HepG2 (cell line): Measurements from ENCODE around the gene LILRB5. TPM values are rescaled to one million over a fixed set of nuclear protein-coding genes. Genes with fewer than 3 reads are reported as not detected.
A peak's percentile ranks its signal among the peaks of the same experiment; 100 is the strongest.

ENCODE experiments used
- AHR ChIP-seq: IDR thresholded peaks from 2 replicates; pipeline ENCODE4 v1.6.1; 2018; ENCODE audit warnings: missing genetic modification reagents, missing compliant biosample characterization
- CEBPB ChIP-seq: IDR thresholded peaks from 2 replicates; pipeline ENCODE4 v1.6.1; 2011; ENCODE audit warnings: low read depth, low read length, improper control_type of control experiment, borderline replicate concordance
- FOXP1 ChIP-seq, 2 experiments: fragments of 450-650 bp in 1 of 2; IDR thresholded peaks; 2 replicates each; pipeline ENCODE4 v1.6.1; 2017 to 2018; ENCODE audit warnings: antibody characterized with exemption in 1 of 2
- KAT7 ChIP-seq: IDR thresholded peaks from 2 replicates; pipeline ENCODE4 v1.6.1; 2018; ENCODE audit warnings: borderline replicate concordance, missing compliant biosample characterization
- KDM5B ChIP-seq: sonication (generic); formaldehyde crosslinking; IDR thresholded peaks from 2 replicates; pipeline ENCODE4 v1.4.0; 2020; ENCODE audit warnings: missing genetic modification reagents, mild to moderate bottlenecking, borderline replicate concordance
- KLF12 ChIP-seq: sonication (generic); formaldehyde crosslinking; IDR thresholded peaks from 2 replicates; pipeline ENCODE4 v1.4.0; 2020; ENCODE audit warnings: missing genetic modification reagents, borderline replicate concordance
- PHF20 ChIP-seq: sonication (generic); formaldehyde crosslinking; IDR thresholded peaks from 2 replicates; pipeline ENCODE4 v1.5.0; 2020; ENCODE audit warnings: mild to moderate bottlenecking, missing genetic modification reagents
- SOX5 ChIP-seq: IDR thresholded peaks from 2 replicates; pipeline ENCODE4 v1.6.1; 2016; ENCODE audit warnings: borderline replicate concordance
- SRSF1 ChIP-seq: fragments of 200-400 bp; formaldehyde crosslinking; optimal IDR thresholded peaks from 2 replicates; pipeline ENCODE3; 2017; ENCODE audit warnings: mild to moderate bottlenecking, low read depth, low read length, moderate library complexity
- ZFX ChIP-seq: sonication (generic); formaldehyde crosslinking; IDR thresholded peaks from 2 replicates; pipeline ENCODE4 v1.4.0; 2020; ENCODE audit warnings: mild to moderate bottlenecking, low read depth, missing genetic modification reagents, moderate library complexity
- ZIK1 ChIP-seq: sonication (generic); formaldehyde crosslinking; IDR thresholded peaks from 2 replicates; pipeline ENCODE4 v1.5.0; 2020; ENCODE audit warnings: mild to moderate bottlenecking, low read depth, missing genetic modification reagents, borderline replicate concordance
- ZNF205 ChIP-seq: IDR thresholded peaks from 2 replicates; pipeline ENCODE4 v1.6.1; 2018; ENCODE audit warnings: missing biosample characterization, missing genetic modification reagents
- ZNF253 ChIP-seq: sonication (generic); formaldehyde crosslinking; IDR thresholded peaks from 2 replicates; pipeline ENCODE4 v1.8.0; 2022; ENCODE audit warnings: mild to moderate bottlenecking, missing genetic modification reagents, borderline replicate concordance
- ZNF367 ChIP-seq: sonication (generic); formaldehyde crosslinking; IDR thresholded peaks from 2 replicates; pipeline ENCODE4 v1.4.0; 2020; ENCODE audit warnings: missing genetic modification reagents, borderline replicate concordance
- ZNF451 ChIP-seq: sonication (generic); formaldehyde crosslinking; IDR thresholded peaks from 2 replicates; pipeline ENCODE4 v1.5.0; 2020; ENCODE audit warnings: mild to moderate bottlenecking, missing genetic modification reagents
- ZNF672 ChIP-seq: sonication (generic); formaldehyde crosslinking; IDR thresholded peaks from 2 replicates; pipeline ENCODE4 v1.8.1; 2022; ENCODE audit warnings: missing genetic modification reagents
- ZNF746 ChIP-seq: sonication (generic); formaldehyde crosslinking; IDR thresholded peaks from 2 replicates; pipeline ENCODE4 v1.8.0; 2022; ENCODE audit warnings: mild to moderate bottlenecking, missing genetic modification reagents
- polyA plus RNA-seq, 8 experiments: library from polyadenylated mRNA; depleted of rRNA in 3 of 8; stranded (reverse) in 7 of 8; unstranded in 1 of 8; fragments of >200 nt; fragmentation: Illumina TruSeq in 4 of 8; extraction: Trizol in 4 of 8; gene quantifications; 2 replicates each; pipeline versions ENCODE4 v1.2.1 to v1.2.3, GENCODE V29; 2011 to 2016; ENCODE audit warnings: low read depth in 4 of 8, missing spikeins in 1 of 8, mixed read lengths in 1 of 8; ENCODE audit not compliant: insufficient read depth in 1 of 8
- total RNA-seq, 5 experiments: library from RNA; depleted of rRNA; stranded (reverse); fragments of >200 nt; fragmentation: Illumina TruSeq; extraction: Trizol; gene quantifications; 2 replicates each; pipeline ENCODE4 v1.2.3, GENCODE V29; 2016; ENCODE audit warnings: low read depth in 1 of 5
- TF ChIP-seq, protein P1 (sequence below): sonication (generic); formaldehyde crosslinking; IDR thresholded peaks from 2 replicates; pipeline ENCODE4 v1.8.0; 2023; ENCODE audit warnings: mild to moderate bottlenecking, missing genetic modification reagents
- TF ChIP-seq, protein P2 (sequence below): sonication (generic); formaldehyde crosslinking; IDR thresholded peaks from 2 replicates; pipeline ENCODE4 v1.5.1; 2020; ENCODE audit warnings: mild to moderate bottlenecking, missing genetic modification reagents, moderate library complexity
- TF ChIP-seq, protein P3 (sequence below): sonication (generic); formaldehyde crosslinking; IDR thresholded peaks from 2 replicates; pipeline ENCODE4 v1.8.1; 2023; ENCODE audit warnings: mild to moderate bottlenecking, moderate library complexity, missing genetic modification reagents
- TF ChIP-seq, protein P4 (sequence below): sonication (generic); formaldehyde crosslinking; IDR thresholded peaks from 2 replicates; pipeline ENCODE4 v1.4.0; 2020; ENCODE audit warnings: missing genetic modification reagents, borderline replicate concordance
- TF ChIP-seq, protein P5 (sequence below): sonication (generic); formaldehyde crosslinking; IDR thresholded peaks from 2 replicates; pipeline ENCODE4 v1.8.0; 2022; ENCODE audit warnings: missing genetic modification reagents, low read depth, mild to moderate bottlenecking, borderline replicate concordance

LILRB5 gene
- total and polyA plus RNA-seq, 2 of the 13 experiments (the other 11 are each of a cell fraction or from before 2014, with no cell fraction given): not detected

DNA sequence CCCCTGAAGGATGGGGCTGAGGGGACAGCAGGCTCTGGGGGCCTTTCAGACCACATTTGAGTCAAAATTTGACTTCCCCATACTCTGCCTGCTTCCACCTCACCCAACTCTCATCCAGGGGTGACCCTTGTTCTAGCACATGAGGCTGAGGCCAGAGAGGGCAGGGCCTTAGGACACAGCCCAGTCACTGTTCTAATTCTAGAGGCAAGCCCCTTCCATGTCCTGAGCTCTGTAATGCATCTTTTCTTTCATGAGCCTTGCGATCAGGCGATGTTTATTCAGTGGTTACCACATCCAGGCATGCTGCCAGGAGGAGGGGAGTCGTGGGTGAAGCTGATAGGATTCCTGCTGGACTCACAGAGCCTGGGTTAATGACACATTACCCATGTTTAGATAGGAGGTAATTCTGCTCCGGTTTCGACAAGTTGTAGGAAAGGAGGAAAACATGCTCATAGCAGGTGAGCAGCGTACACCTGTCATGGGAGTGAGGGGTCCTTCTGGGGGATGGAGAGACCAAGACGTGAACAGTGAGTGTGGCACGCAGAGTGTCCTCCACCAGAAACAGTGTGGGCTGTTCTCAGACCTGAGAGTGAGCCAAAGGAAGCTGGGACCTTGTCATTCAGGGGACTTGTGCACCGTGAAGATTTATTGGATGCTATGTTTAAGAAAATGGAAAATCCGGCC is 47.1 kb downstream of the LILRB5 start (continued):
- TF ChIP-seq CEBPB (peak; percentile 87), FOXP1 (IDR thresholded peaks at IDR 0.05) (no peak), FOXP1 (CRISPR knock-in tag; IDR thresholded peaks at IDR 0.05) (peak; percentile 79), ZIK1 (CRISPR knock-in tag) (no peak), AHR (CRISPR knock-in tag) (no peak), KDM5B (CRISPR knock-in tag) (0 out of 2 replicates have a peak, but pooled peaks have one; percentile 15), ZFX (CRISPR knock-in tag) (peak; percentile 44; the same call in 1 of the 2 replicates), ZNF205 (CRISPR knock-in tag) (peak; percentile 59; the same call in 1 of the 2 replicates), KLF12 (CRISPR knock-in tag) (no peak), ZNF746 (CRISPR knock-in tag) (0 out of 2 replicates have a peak, but pooled peaks have one; percentile 74), ZNF253 (no peak), SRSF1 (no peak), ZNF367 (CRISPR knock-in tag) (no peak), ZNF451 (peak; percentile 57; the same call in 1 of the 2 replicates), ZNF672 (CRISPR knock-in tag) (0 out of 2 replicates have a peak, but pooled peaks have one; percentile 62), SOX5 (CRISPR knock-in tag) (peak; percentile 68; the same call in 1 of the 2 replicates), PHF20 (no peak), KAT7 (CRISPR knock-in tag) (no peak)
- TF ChIP-seq, protein P1, sequence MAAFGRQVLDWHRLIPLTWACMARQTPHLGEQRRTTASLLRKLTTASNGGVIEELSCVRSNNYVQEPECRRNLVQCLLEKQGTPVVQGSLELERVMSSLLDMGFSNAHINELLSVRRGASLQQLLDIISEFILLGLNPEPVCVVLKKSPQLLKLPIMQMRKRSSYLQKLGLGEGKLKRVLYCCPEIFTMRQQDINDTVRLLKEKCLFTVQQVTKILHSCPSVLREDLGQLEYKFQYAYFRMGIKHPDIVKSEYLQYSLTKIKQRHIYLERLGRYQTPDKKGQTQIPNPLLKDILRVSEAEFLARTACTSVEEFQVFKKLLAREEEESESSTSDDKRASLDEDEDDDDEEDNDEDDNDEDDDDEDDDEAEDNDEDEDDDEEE: no peak
- TF ChIP-seq, protein P2, sequence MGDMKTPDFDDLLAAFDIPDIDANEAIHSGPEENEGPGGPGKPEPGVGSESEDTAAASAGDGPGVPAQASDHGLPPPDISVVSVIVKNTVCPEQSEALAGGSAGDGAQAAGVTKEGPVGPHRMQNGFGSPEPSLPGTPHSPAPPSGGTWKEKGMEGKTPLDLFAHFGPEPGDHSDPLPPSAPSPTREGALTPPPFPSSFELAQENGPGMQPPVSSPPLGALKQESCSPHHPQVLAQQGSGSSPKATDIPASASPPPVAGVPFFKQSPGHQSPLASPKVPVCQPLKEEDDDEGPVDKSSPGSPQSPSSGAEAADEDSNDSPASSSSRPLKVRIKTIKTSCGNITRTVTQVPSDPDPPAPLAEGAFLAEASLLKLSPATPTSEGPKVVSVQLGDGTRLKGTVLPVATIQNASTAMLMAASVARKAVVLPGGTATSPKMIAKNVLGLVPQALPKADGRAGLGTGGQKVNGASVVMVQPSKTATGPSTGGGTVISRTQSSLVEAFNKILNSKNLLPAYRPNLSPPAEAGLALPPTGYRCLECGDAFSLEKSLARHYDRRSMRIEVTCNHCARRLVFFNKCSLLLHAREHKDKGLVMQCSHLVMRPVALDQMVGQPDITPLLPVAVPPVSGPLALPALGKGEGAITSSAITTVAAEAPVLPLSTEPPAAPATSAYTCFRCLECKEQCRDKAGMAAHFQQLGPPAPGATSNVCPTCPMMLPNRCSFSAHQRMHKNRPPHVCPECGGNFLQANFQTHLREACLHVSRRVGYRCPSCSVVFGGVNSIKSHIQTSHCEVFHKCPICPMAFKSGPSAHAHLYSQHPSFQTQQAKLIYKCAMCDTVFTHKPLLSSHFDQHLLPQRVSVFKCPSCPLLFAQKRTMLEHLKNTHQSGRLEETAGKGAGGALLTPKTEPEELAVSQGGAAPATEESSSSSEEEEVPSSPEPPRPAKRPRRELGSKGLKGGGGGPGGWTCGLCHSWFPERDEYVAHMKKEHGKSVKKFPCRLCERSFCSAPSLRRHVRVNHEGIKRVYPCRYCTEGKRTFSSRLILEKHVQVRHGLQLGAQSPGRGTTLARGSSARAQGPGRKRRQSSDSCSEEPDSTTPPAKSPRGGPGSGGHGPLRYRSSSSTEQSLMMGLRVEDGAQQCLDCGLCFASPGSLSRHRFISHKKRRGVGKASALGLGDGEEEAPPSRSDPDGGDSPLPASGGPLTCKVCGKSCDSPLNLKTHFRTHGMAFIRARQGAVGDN (CRISPR knock-in tag): no peak
- TF ChIP-seq, protein P3, sequence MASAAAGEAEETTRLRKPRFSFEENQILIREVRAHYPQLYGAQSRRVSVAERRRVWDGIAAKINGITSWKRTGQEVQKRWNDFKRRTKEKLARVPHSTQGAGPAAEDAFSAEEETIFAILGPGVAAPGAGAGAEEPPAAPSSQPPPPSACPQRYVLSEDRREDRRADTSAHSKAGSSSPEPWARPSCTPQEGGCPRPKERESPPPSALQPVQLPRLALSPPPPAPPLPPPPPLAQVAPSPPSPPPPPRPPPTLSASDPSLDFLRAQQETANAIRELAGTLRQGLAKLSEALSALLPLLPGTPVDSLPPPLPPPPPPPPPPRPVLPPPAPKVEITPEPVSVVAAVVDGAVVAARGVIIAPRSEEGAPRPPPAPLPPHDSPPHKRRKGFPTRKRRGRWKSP (CRISPR knock-in tag): no peak
- TF ChIP-seq, protein P4, sequence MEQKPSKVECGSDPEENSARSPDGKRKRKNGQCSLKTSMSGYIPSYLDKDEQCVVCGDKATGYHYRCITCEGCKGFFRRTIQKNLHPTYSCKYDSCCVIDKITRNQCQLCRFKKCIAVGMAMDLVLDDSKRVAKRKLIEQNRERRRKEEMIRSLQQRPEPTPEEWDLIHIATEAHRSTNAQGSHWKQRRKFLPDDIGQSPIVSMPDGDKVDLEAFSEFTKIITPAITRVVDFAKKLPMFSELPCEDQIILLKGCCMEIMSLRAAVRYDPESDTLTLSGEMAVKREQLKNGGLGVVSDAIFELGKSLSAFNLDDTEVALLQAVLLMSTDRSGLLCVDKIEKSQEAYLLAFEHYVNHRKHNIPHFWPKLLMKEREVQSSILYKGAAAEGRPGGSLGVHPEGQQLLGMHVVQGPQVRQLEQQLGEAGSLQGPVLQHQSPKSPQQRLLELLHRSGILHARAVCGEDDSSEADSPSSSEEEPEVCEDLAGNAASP (CRISPR knock-in tag): peak; percentile 64; the same call in 1 of the 2 replicates
- TF ChIP-seq, protein P5, sequence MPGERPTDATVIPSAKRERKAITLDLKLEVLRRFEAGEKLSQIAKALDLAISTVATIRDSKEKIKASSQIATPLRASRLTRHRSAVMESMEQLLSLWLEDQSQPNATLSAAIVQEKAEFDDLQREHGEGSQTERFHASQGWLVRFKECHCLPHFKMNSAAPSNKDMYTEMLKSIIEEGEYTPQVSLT: no peak
